HL-60 (cell line): ENCODE results near the gene TRIO.

Experiments
- CTCF ChIP-seq: IDR thresholded peaks from one replicate; pipeline ENCODE4 v1.5.1; 2011; ENCODE audit warnings: low read length, control low read depth, inconsistent platforms; ENCODE audit not compliant: insufficient read depth
- POLR2AphosphoS5 ChIP-seq: IDR thresholded peaks from 2 replicates; pipeline ENCODE4 v1.6.1; 2012; ENCODE audit warnings: low read depth

GRCh38 chr5:14531668-14532067 lies 388.5 kb downstream of the TRIO start:
- no peak for TF ChIP-seq CTCF
- TF ChIP-seq POLR2AphosphoS5 = no peak
